ENCODE measurements around the gene ACSF3.

ACSF3 gene

GRCh38 chr16:89052191-89052889 lies 41.3 kb upstream of the ACSF3 start:
- no peak for TF ChIP-seq CTCF (IDR thresholded peaks at IDR 0.05; ENCODE audit: low read depth, low read length, missing control alignments)
- no peak overlapping the region for H3K4me3 ChIP-seq (replicated peaks; ENCODE audit: low read depth, low read length)
- DNase-seq (ENCODE audit: extremely low read depth, low read depth) = no peak

- no peak overlapping the region for H3K4me3 ChIP-seq (replicated peaks; ENCODE audit: low read depth, low read length)
- TF ChIP-seq CTCF (IDR thresholded peaks at IDR 0.05; ENCODE audit: low read depth, low read length, missing control alignments) = no peak
- no peak for DNase-seq (ENCODE audit: extremely low read depth, low read depth)
Observed at GRCh38 chr16:89052890-89053724, 40.5 kb upstream of the ACSF3 start.

GRCh38 chr16:89053725-89054029 lies 40.0 kb upstream of the ACSF3 start:
- DNase-seq (ENCODE audit: extremely low read depth, low read depth) = no peak
- no peak for TF ChIP-seq CTCF (IDR thresholded peaks at IDR 0.05; ENCODE audit: low read depth, low read length, missing control alignments)
- no peak overlapping the region for H3K4me3 ChIP-seq (replicated peaks; ENCODE audit: low read depth, low read length)

GRCh38 chr16:89054261-89054661 lies 39.4 kb upstream of the ACSF3 start:
- no peak for DNase-seq (ENCODE audit: extremely low read depth, low read depth)
- no peak for TF ChIP-seq CTCF (IDR thresholded peaks at IDR 0.05; ENCODE audit: low read depth, low read length, missing control alignments)
- no peak overlapping the region for H3K4me3 ChIP-seq (replicated peaks; ENCODE audit: low read depth, low read length)

GRCh38 chr16:89054714-89055113 lies 38.9 kb upstream of the ACSF3 start:
- no peak for DNase-seq (ENCODE audit: extremely low read depth, low read depth)

GRCh38 chr16:89055313-89055712 lies 38.3 kb upstream of the ACSF3 start:
- DNase-seq (ENCODE audit: extremely low read depth, low read depth) = no peak
- no peak for TF ChIP-seq CTCF (IDR thresholded peaks at IDR 0.05; ENCODE audit: low read depth, low read length, missing control alignments)
- no peak overlapping the region for H3K4me3 ChIP-seq (replicated peaks; ENCODE audit: low read depth, low read length)

More at GRCh38 chr16:89054714-89055113, 38.9 kb upstream of the ACSF3 start:
- H3K4me3 ChIP-seq (replicated peaks; ENCODE audit: low read depth, low read length) = no peak overlapping the region
- no peak for TF ChIP-seq CTCF (IDR thresholded peaks at IDR 0.05; ENCODE audit: low read depth, low read length, missing control alignments)

Data from HFF-Myc (cell line).